Naive B cell (primary cell): ENCODE results near the gene NPIPB6. TPM values are rescaled to one million over a fixed set of nuclear protein-coding genes. Genes with fewer than 3 reads are reported as not detected.
"Not testable (repeated sequence)": the region's sequence is repeated elsewhere in the genome, so short reads cannot be mapped to it uniquely, and the experiment has no call there.

Experiments
- ATAC-seq, 2 donors: fragments of 150-1000 bp; cut with Tn5 transposase; 2 replicates each; pipeline ENCODE4 v1.10.0; 2021; ENCODE audit warnings: low read depth in 2 of 2, mild to moderate bottlenecking in 2 of 2, moderate library complexity in 2 of 2
- DNase-seq: peaks from one replicate; pipeline ENCODE4 v3.0.0; 2022
- H3K27ac Mint-ChIP-seq, 6 donors: one replicate each; pipeline ENCODE4 v1.8.0; 2020 to 2022; ENCODE audit warnings: mild to moderate bottlenecking in 6 of 6, mixed read lengths in 6 of 6, moderate library complexity in 5 of 6, inconsistent platforms in 2 of 6
- H3K27me3 Mint-ChIP-seq, 3 donors: one replicate each; pipeline ENCODE4 v1.8.0; 2021 to 2022; ENCODE audit warnings: mixed read lengths in 3 of 3, mild to moderate bottlenecking in 1 of 3
- H3K36me3 Mint-ChIP-seq, 2 donors: one replicate each; pipeline ENCODE4 v1.8.0; 2020 to 2022; ENCODE audit warnings: mixed read lengths in 2 of 2, inconsistent platforms in 1 of 2, mild to moderate bottlenecking in 1 of 2
- H3K4me1 Mint-ChIP-seq, 3 donors: one replicate each; pipeline ENCODE4 v1.8.0; 2020 to 2022; ENCODE audit warnings: mixed read lengths in 3 of 3, inconsistent platforms in 1 of 3, mild to moderate bottlenecking in 1 of 3, moderate library complexity in 1 of 3
- H3K4me3 Mint-ChIP-seq, 8 donors: one replicate each; pipeline ENCODE4 v1.8.0; 2020 to 2022; ENCODE audit warnings: mild to moderate bottlenecking in 8 of 8, mixed read lengths in 8 of 8, moderate library complexity in 8 of 8, inconsistent platforms in 2 of 8
- H3K9me3 Mint-ChIP-seq, 7 donors: one replicate each; pipeline ENCODE4 v1.8.0; 2020 to 2022; ENCODE audit warnings: mixed read lengths in 7 of 7, mild to moderate bottlenecking in 5 of 7, inconsistent platforms in 2 of 7, moderate library complexity in 1 of 7
- polyA plus RNA-seq, 6 donors: library from polyadenylated mRNA; unstranded; fragments of 300-500 nt; fragmentation: Illumina TruSeq; gene quantifications; one replicate each; pipeline ENCODE4 v1.2.3, GENCODE V29; 2021; ENCODE audit warnings: low read depth in 6 of 6

NPIPB6 gene
- polyA plus RNA-seq, result under 1 TPM in 3 of 6 donors, not detected in 3; 0.17 to 0.48 (median 0.34) TPM

GRCh38 chr16:28363408-28363807, at the start of gene NPIPB6:
NPIPB6 (minus strand) TSS chr16:28363508; CDS start chr16:28362822, 686 bp downstream.
- not testable (repeated sequence) for ATAC-seq, H3K4me1 Mint-ChIP-seq, H3K27me3 Mint-ChIP-seq, H3K9me3 Mint-ChIP-seq, H3K4me3 Mint-ChIP-seq, H3K36me3 Mint-ChIP-seq, DNase-seq
- peak within 1 kb of the TSS in 2 of 6 donors; percentile 20 to 82 for H3K27ac Mint-ChIP-seq

- peak; percentile 100 for ATAC-seq
- not testable (repeated sequence) for H3K9me3 Mint-ChIP-seq, H3K4me1 Mint-ChIP-seq, H3K36me3 Mint-ChIP-seq, H3K27me3 Mint-ChIP-seq, DNase-seq, H3K27ac Mint-ChIP-seq
- peak within 1 kb of the TSS in 4 of 8 donors; percentile 12 to 89 (median 36) for H3K4me3 Mint-ChIP-seq
These were observed 40.1 kb upstream of the NPIPB6 start, which contains the start of gene EIF3CL for GRCh38 chr16:28403220-28404072. EIF3CL (minus strand) TSS chr16:28403841; CDS start chr16:28403618, 223 bp downstream.

GRCh38 chr16:28392054-28392453, 28.7 kb upstream of the NPIPB6 start:
- not testable (repeated sequence) for H3K27me3 Mint-ChIP-seq, H3K36me3 Mint-ChIP-seq, DNase-seq, H3K27ac Mint-ChIP-seq, H3K4me3 Mint-ChIP-seq, H3K4me1 Mint-ChIP-seq, H3K9me3 Mint-ChIP-seq
- ATAC-seq, result peak; percentile 54 to 67

GRCh38 chr16:28382177-28382867, 19.0 kb upstream of the NPIPB6 start:
- H3K4me1 Mint-ChIP-seq, H3K27me3 Mint-ChIP-seq, DNase-seq, ATAC-seq, H3K27ac Mint-ChIP-seq, H3K4me3 Mint-ChIP-seq, H3K36me3 Mint-ChIP-seq, H3K9me3 Mint-ChIP-seq: not testable (repeated sequence)

GRCh38 chr16:28377822-28378221, 14.5 kb upstream of the NPIPB6 start:
- not testable (repeated sequence) for H3K4me3 Mint-ChIP-seq, DNase-seq, H3K27me3 Mint-ChIP-seq, H3K9me3 Mint-ChIP-seq, H3K27ac Mint-ChIP-seq, H3K4me1 Mint-ChIP-seq, ATAC-seq, H3K36me3 Mint-ChIP-seq

- not testable (repeated sequence) for H3K4me1 Mint-ChIP-seq, H3K36me3 Mint-ChIP-seq, H3K27me3 Mint-ChIP-seq, DNase-seq, H3K27ac Mint-ChIP-seq, ATAC-seq, H3K4me3 Mint-ChIP-seq, H3K9me3 Mint-ChIP-seq
These were observed 13.9 kb upstream of the NPIPB6 start for GRCh38 chr16:28377108-28377625.

- DNase-seq, H3K36me3 Mint-ChIP-seq, H3K9me3 Mint-ChIP-seq, H3K4me3 Mint-ChIP-seq, H3K4me1 Mint-ChIP-seq, H3K27me3 Mint-ChIP-seq, H3K27ac Mint-ChIP-seq: not testable (repeated sequence)
- peak; percentile 61 to 66 for ATAC-seq
These were observed 11.8 kb upstream of the NPIPB6 start for GRCh38 chr16:28375115-28375514.

- not testable (repeated sequence) for H3K4me3 Mint-ChIP-seq, H3K36me3 Mint-ChIP-seq, H3K27me3 Mint-ChIP-seq, ATAC-seq, H3K9me3 Mint-ChIP-seq, H3K27ac Mint-ChIP-seq, H3K4me1 Mint-ChIP-seq, DNase-seq
These were observed 11.0 kb upstream of the NPIPB6 start for GRCh38 chr16:28374281-28374680.

GRCh38 chr16:28367926-28368325, 4.6 kb upstream of the NPIPB6 start:
- not testable (repeated sequence) for H3K27me3 Mint-ChIP-seq, DNase-seq, ATAC-seq, H3K4me3 Mint-ChIP-seq, H3K4me1 Mint-ChIP-seq, H3K27ac Mint-ChIP-seq, H3K36me3 Mint-ChIP-seq, H3K9me3 Mint-ChIP-seq

- not testable (repeated sequence) for H3K4me3 Mint-ChIP-seq
These were observed 1.2 kb upstream of the NPIPB6 start for GRCh38 chr16:28364268-28365173.

GRCh38 chr16:28362600-28362999, 708 bp downstream of the NPIPB6 start:
- not testable (repeated sequence) for H3K9me3 Mint-ChIP-seq, H3K36me3 Mint-ChIP-seq, H3K4me3 Mint-ChIP-seq, H3K27me3 Mint-ChIP-seq, ATAC-seq, DNase-seq, H3K4me1 Mint-ChIP-seq
- H3K27ac Mint-ChIP-seq, result peak overlapping the region in 2 of 6 donors; percentile 20 to 82

More at GRCh38 chr16:28364268-28365173, 1.2 kb upstream of the NPIPB6 start:
- not testable (repeated sequence) for H3K4me1 Mint-ChIP-seq, H3K27me3 Mint-ChIP-seq, H3K36me3 Mint-ChIP-seq, H3K9me3 Mint-ChIP-seq
- DNase-seq, result peak; percentile 19
- peak overlapping the region in 1 of 6 donors; percentile 44 for H3K27ac Mint-ChIP-seq
- ATAC-seq, result peak; percentile 97

- not testable (repeated sequence) for H3K27ac Mint-ChIP-seq, ATAC-seq, H3K27me3 Mint-ChIP-seq, H3K9me3 Mint-ChIP-seq, H3K4me3 Mint-ChIP-seq, DNase-seq, H3K4me1 Mint-ChIP-seq, H3K36me3 Mint-ChIP-seq
These were observed 25.1 kb downstream of the NPIPB6 start for GRCh38 chr16:28338230-28338629.
